GDM1 (cell line): ENCODE measurements around the gene AK8.

Source experiments
- DNase-seq: peaks from one replicate; lab custom pipeline; 2025; lab: John Stamatoyannopoulos, UW

AK8 gene

GRCh38 chr9:132770770-132771310, 107.2 kb downstream of the AK8 start:
- DNase-seq, result no peak

DNA sequence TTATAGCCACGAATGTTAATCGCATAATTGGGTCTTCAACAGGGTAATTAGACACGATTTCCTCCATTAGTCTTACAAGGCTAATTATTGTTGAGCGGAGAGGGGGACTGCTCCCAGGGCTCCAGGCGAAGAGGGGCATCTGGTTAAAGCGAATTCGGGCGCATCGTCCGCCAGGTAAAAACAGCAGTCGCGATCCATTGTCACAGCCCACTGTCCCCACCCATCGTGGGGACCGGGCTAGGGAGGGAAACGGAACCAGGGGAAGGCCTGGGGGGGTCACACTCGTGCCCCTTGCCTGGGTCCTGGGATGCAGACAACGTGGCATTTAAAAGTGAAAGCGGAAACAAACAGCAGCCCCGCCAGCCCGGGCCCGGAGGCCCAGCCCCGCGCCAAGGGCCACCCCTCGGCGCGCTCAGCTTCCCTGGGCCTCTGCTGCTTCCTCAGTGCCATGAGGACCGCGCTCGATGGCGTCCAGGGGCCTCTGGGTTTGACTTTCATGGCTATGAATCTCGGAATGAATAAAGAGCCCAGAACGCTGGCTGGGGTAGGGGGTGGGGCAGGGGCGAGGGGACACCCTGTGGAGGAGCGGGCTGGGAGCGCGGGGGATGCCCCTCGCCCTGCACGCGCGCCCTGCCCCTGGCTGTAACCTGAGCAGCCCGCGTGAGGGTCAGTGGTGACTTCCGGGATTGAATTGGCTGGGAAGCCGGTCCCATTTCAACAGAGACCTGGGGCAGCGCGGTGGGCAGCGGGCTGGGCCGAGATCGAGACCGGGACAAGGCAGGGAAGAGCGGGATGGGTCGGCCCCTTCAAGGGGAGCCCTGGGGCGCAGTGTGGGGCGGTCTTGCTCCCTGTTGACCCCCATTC, 107.9 kb downstream of the AK8 start:
- peak; percentile 66 for DNase-seq

- peak; percentile 57 for DNase-seq
Observed at GRCh38 chr9:132768932-132769905, 108.9 kb downstream of the AK8 start.

GRCh38 chr9:132763574-132763973, 114.5 kb downstream of the AK8 start:
- DNase-seq, result no peak

- DNase-seq, result no peak
Observed at GRCh38 chr9:132762896-132763295, 115.2 kb downstream of the AK8 start.

GRCh38 chr9:132761602-132762001, 116.5 kb downstream of the AK8 start:
- DNase-seq, result no peak

DNA sequence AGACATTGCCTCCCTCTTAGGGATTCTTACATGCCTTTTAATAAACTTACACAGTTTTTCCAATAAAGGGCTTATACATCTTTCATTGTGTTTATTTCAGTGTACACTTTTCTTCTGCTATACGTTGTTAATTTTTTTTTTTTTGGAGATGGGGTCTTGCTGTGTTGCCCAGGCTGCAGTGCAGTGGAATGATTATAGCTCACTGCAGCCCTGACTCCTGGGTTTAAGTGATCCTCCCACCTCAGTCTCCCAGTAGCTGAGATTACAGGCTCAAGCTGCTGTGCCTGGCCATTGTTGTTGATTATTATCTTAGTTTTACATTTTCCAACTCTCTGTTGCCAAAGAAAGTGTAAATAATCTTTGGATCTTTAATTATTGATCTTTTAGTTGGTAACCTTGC, 118.0 kb downstream of the AK8 start:
- DNase-seq, result no peak

DNA sequence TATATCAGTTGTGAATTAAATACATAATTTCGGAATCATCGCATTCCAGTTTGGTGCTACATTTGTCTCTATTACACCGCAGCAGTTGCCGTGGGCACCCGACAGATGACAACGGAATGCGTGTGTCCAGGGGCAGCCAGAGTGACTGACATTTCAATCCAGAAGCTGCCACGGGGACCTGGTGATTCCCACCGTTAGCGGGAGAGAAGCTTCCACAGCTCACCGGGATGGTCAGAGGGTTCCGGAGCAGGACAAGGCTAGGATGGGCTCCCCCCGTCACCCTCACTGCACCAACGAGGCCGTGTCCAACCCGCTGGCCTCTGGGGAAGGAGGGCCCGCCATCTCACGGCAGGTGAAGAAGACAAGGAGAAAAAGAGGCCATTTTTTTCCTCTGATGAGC, 121.1 kb downstream of the AK8 start:
- DNase-seq, result no peak

GRCh38 chr9:132756214-132756845, 121.8 kb downstream of the AK8 start:
- DNase-seq, result no peak

DNA sequence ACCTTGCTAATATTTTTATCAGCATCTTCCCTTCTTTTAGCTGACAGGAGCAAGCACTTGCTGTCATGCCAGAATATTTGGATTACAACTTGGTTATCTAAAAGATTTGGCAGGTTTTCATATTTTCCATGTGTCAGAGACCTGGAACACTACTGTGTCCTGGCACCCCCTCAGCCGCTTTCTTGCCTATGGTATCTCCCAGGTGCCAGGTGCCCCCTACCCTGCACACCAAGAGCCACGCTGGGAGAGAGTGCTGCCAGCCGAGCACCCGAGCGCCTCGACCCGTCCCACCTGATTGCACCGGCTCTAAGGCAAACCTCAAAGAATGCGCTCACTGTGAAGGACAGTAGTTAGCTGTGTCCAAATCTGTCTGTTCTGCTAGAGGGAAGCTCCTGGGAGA, 123.0 kb downstream of the AK8 start:
- DNase-seq, result no peak

DNA sequence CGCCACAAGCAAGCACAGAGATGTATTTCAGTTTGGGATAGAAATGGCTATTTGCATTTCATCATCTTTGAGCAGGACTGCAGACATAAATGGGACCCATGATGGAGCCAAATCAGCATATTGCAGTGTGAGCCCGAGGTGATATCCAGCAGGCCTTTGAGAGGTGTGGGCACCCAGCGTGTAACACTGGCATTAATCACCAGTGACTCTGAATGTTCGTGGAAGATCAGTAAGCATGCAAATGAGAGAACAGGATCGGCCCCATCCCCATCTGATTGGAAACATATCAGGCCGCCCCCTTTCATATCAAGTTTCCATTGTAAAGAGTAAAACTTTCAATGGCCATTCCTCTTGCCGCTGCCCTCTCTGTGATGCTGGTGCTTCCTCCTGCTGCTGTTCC, 123.8 kb downstream of the AK8 start:
- DNase-seq, result no peak

DNA sequence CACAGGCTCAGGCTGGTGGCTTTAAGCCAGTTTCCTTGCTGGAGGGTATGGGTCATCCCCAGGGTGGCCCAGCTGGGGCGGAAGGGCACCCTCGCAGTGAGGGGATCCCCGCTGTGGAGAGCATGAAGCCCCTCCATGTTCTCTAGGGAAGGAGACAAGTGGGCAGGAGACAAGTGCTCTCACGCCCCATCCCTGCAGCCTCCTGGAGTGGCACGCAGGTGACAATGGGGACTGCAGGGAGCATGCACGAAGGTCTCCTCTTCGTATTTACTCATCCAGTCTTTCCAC, 124.5 kb downstream of the AK8 start:
- DNase-seq, result no peak

DNA sequence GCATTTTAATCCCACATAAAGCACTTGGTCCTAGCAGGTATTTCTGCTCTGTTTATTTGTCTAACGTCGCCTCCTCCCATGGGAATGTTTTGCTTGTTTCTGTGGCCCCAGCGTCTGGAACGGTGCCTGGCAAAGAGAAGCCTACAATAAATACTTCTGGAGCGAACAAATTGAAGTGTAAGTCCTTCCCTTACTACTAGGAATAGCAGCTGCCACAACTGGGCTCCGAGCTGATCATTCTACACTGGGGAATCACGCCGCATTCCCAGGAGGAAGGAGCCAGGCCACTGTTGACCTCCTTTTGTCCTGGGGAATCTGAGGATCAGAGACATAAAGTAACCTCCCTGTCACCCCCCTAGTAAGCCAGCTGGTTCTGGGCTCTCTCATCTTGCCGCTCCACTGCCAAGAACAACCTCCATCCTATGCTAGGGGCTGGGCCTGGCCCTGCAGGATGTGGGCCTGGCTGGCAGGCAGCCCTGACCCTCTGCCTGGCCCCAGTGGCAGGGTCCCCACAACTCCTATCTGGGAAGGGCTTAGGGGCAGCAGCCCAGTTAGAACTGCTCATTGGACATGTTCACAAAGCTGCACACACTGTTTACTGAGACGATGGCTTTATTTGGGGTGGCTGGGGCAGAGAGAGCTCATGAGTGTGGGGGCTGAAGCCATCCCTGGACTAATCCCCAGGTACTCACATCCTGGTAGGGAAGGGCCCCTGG, 125.0 kb downstream of the AK8 start:
- DNase-seq, result no peak

- DNase-seq, result no peak
Observed at GRCh38 chr9:132750668-132751067, 127.4 kb downstream of the AK8 start.

GRCh38 chr9:132749306-132749705, 128.8 kb downstream of the AK8 start:
- no peak for DNase-seq

DNA sequence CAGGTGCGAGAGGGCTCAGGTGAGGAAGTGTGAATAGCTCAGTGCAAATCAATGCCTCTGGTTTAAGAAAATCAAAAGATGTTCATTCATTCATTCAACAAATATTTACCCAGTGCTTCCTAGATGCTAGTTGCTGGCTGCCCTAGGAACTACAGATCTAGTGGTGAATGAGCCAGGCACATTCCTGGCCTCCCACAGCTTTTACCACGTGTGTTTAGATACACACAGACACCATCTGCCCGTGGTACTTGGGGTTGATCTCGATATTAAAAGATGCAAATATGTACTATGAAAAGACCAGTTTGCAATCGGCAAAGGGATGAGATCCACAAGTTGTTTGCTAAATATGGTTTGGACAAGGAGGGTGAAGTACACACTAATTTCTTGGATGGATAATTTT, 129.6 kb downstream of the AK8 start:
- no peak for DNase-seq

GRCh38 chr9:132745756-132746709, 132.1 kb downstream of the AK8 start:
- no peak for DNase-seq

- DNase-seq, result no peak
Observed at GRCh38 chr9:132744881-132745755, 133.0 kb downstream of the AK8 start.

- DNase-seq, result no peak
Observed at GRCh38 chr9:132743931-132744479, 134.1 kb downstream of the AK8 start.
